Loucy (cell line): ENCODE data around the gene S100B.

Source experiments
- H2AFZ ChIP-seq: fragments of 200-600 bp; sonication (generic); 2 replicates; pipeline ENCODE4 v1.6.0; 2016; ENCODE audit warnings: antibody characterized with exemption, mild to moderate bottlenecking, low read length, moderate library complexity
- H3F3A ChIP-seq: fragments of 200-600 bp; 2 replicates; pipeline ENCODE4 v1.6.0; 2016; ENCODE audit warnings: antibody characterized with exemption, low read depth, mild to moderate bottlenecking
- H3K27me3 ChIP-seq: fragments of 200-600 bp; sonication (generic); 2 replicates; pipeline ENCODE4 v1.6.1; 2014; ENCODE audit warnings: low read length, mild to moderate bottlenecking; ENCODE audit not compliant: insufficient read depth, poor library complexity, severe bottlenecking
- H3K36me3 ChIP-seq: fragments of 200-600 bp; sonication (generic); 2 replicates; pipeline ENCODE4 v1.6.1; 2016; ENCODE audit warnings: low read length; ENCODE audit not compliant: insufficient read depth
- H3K4me1 ChIP-seq: fragments of 200-600 bp; sonication (generic); 2 replicates; pipeline ENCODE4 v1.5.1; 2014; ENCODE audit warnings: low read length, mild to moderate bottlenecking; ENCODE audit not compliant: insufficient read depth, poor library complexity, severe bottlenecking
- H3K4me2 ChIP-seq: fragments of 200-600 bp; sonication (generic); 2 replicates; pipeline ENCODE4 v1.6.0; 2014; ENCODE audit warnings: antibody characterized with exemption, low read length, low read depth, mild to moderate bottlenecking; ENCODE audit not compliant: poor library complexity, severe bottlenecking
- H3K4me3 ChIP-seq: fragments of 200-600 bp; sonication (generic); 2 replicates; pipeline ENCODE4 v1.5.1; 2014; ENCODE audit warnings: low read length, mild to moderate bottlenecking, mixed read lengths; ENCODE audit not compliant: poor library complexity, severe bottlenecking
- H3K79me2 ChIP-seq: fragments of 200-600 bp; sonication (generic); 2 replicates; pipeline ENCODE4 v1.6.1; 2014; ENCODE audit warnings: low read length; ENCODE audit not compliant: insufficient read depth
- H3K9ac ChIP-seq: fragments of 200-600 bp; sonication (generic); 2 replicates; pipeline ENCODE4 v1.6.0; 2014; ENCODE audit warnings: mild to moderate bottlenecking, low read depth, low read length, moderate library complexity; ENCODE audit not compliant: poor library complexity, severe bottlenecking
- H3K9me2 ChIP-seq: fragments of 200-600 bp; sonication (generic); replicated peaks from 2 replicates; pipeline ENCODE4 v1.6.1; 2016; ENCODE audit warnings: low read depth, low read length, mixed read lengths
- H3K9me3 ChIP-seq: fragments of 200-600 bp; sonication (generic); 2 replicates; pipeline ENCODE4 v1.6.1; 2014; ENCODE audit warnings: mild to moderate bottlenecking, antibody characterized with exemption, low read length, low read depth; ENCODE audit not compliant: insufficient read depth
- H4K20me1 ChIP-seq: fragments of 200-600 bp; sonication (generic); 2 replicates; pipeline ENCODE4 v1.6.0; 2014; ENCODE audit warnings: antibody characterized with exemption, low read length, mild to moderate bottlenecking; ENCODE audit not compliant: insufficient read depth, poor library complexity, severe bottlenecking
- CTCF ChIP-seq: fragments of 200-600 bp; sonication (generic); conservative IDR thresholded peaks from 2 replicates; pipeline ENCODE4 v1.5.1; 2014; ENCODE audit warnings: mild to moderate bottlenecking, antibody characterized with exemption, low read length
- EZH2phosphoT487 ChIP-seq: fragments of 200-600 bp; IDR thresholded peaks from 2 replicates; pipeline ENCODE4 v1.6.1; 2018; ENCODE audit warnings: antibody characterized with exemption, mild to moderate bottlenecking, moderate library complexity, borderline replicate concordance

Gene S100B

GRCh38 chr21:46639489-46640386 lies 34.9 kb upstream of the S100B start:
- H3K9ac ChIP-seq, result peak overlapping the region; percentile 24
- H3K4me3 ChIP-seq, result peak overlapping the region; percentile 56
- H3K36me3 ChIP-seq, result peaks cover 12% of the 10 kb centered on the region; the same call in 1 of the 2 replicates
- peaks cover 28% of the 10 kb centered on the region for H4K20me1 ChIP-seq
- peaks cover 44% of the 10 kb centered on the region for H3K4me1 ChIP-seq
- TF ChIP-seq CTCF, result peak; percentile 66
- TF ChIP-seq EZH2phosphoT487, result no peak
- no peaks in the 10 kb centered on the region for H3K9me2 ChIP-seq
- no peaks in the 10 kb centered on the region for H3K27me3 ChIP-seq
- no peak overlapping the region for H2AFZ ChIP-seq
- H3K4me2 ChIP-seq, result peak overlapping the region; percentile 90
- peaks cover 31% of the 10 kb centered on the region for H3K79me2 ChIP-seq
- no peaks in the 10 kb centered on the region for H3K9me3 ChIP-seq
- peaks cover 3% of the 10 kb centered on the region; the same call in 1 of the 2 replicates for H3F3A ChIP-seq

- H3K36me3 ChIP-seq, result no peaks in the 10 kb centered on the region; the same call in 1 of the 2 replicates
- no peaks in the 10 kb centered on the region for H3K27me3 ChIP-seq
- H3K9me2 ChIP-seq, result no peaks in the 10 kb centered on the region
- peaks cover 59% of the 10 kb centered on the region for H3K4me1 ChIP-seq
- no peaks in the 10 kb centered on the region for H3K9me3 ChIP-seq
- H3K9ac ChIP-seq, result peak overlapping the region; percentile 41
- no peak overlapping the region for H2AFZ ChIP-seq
- H3K79me2 ChIP-seq, result peaks cover 31% of the 10 kb centered on the region
- H3K4me3 ChIP-seq, result peak overlapping the region; percentile 56
- H3K4me2 ChIP-seq, result peak overlapping the region; percentile 90
- H4K20me1 ChIP-seq, result peaks cover 28% of the 10 kb centered on the region
- peaks cover 3% of the 10 kb centered on the region; the same call in 1 of the 2 replicates for H3F3A ChIP-seq
- TF ChIP-seq CTCF (no peak), EZH2phosphoT487 (no peak)
Measured at GRCh38 chr21:46637952-46638746, 33.3 kb upstream of the S100B start.

- peak overlapping the region; percentile 92 for H3K9ac ChIP-seq
- H3K4me1 ChIP-seq, result peaks cover 59% of the 10 kb centered on the region
- H2AFZ ChIP-seq, result no peak overlapping the region
- no peaks in the 10 kb centered on the region for H3K27me3 ChIP-seq
- peak overlapping the region; percentile 90 for H3K4me2 ChIP-seq
- TF ChIP-seq CTCF (no peak), EZH2phosphoT487 (no peak)
- peak overlapping the region; percentile 90 for H3K4me3 ChIP-seq
- no peaks in the 10 kb centered on the region for H3K9me3 ChIP-seq
- peaks cover 3% of the 10 kb centered on the region; the same call in 1 of the 2 replicates for H3F3A ChIP-seq
- H3K79me2 ChIP-seq, result peaks cover 31% of the 10 kb centered on the region
- no peaks in the 10 kb centered on the region; the same call in 1 of the 2 replicates for H3K36me3 ChIP-seq
- peaks cover 28% of the 10 kb centered on the region for H4K20me1 ChIP-seq
- H3K9me2 ChIP-seq, result no peaks in the 10 kb centered on the region
Measured at GRCh38 chr21:46636550-46637285, 31.8 kb upstream of the S100B start.
